NCI-H2081 treated with DMSO at 0.1 percent for 48 hours (cell line): Measurements from ENCODE around the gene OTP.

Source experiments
- DNase-seq: peaks from one replicate; lab custom pipeline; 2025; lab: John Stamatoyannopoulos, UW

OTP gene

DNA sequence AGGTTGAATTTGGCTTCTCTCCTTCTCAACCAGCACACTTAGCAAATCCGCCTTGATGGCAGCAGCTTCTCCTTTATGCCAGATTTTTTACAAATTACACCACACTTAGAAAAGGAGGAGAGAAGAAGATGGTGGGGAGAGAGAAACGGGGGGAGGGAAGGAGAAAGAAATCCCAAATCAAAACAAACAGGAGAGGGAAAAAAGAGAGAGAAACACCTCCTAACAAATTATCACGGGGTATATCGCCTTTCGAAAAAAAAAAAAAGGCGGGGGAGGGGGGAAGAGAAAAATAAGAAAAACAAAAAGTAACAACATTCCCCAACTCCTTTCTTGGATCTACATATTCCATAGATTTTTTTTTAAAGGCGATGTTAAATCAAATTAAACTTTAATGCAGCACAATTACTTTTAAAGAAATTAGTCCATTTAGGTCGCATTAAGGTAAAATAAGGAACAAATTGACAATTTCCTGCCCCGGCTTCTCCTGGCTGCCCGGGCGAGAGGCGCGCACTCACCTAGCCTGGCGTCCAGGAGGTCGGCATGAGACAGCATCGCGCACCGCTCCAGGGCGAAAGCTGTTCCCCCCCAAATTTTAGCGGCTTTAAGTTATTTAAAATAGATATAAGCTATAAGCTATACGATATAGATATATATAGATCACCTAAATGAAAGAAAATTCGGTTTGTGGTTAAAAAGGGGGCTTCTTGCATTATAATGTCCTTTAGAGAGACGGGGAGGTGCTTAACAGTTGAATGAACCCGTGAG is at the start of gene OTP:
Gene OTP, minus strand, starts transcription at position 716 of the 765 bp plus-strand sequence. Its CDS starts 164 bp downstream, at position 552.
- DNase-seq: no peak

DNA sequence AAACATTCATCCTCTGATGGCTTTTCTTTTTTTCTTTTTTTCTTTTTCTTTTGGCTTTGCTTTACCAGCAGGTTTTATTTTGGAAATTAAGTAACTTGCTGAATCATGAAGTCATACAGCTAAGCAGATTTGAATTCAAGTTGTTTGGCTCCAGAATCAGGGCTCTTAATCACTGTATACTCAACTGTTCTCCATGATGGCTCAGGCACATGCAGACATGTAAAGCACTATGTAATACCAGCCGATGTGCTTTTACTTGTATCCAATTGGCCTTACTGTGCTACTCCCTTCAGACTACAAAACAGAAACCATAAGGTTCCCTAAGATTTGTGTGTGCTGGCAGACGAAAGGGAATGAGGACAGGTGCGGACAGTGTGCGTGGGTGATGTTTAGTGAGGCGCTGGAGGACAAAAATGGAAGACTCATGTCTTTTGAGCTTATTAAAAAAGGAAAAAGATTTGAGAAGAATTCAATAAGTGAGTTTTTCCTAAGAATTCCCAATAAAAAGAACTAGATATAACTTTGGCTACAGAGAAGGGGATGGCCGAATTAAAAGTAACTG is 44.7 kb upstream of the OTP start:
- DNase-seq: no peak

DNA sequence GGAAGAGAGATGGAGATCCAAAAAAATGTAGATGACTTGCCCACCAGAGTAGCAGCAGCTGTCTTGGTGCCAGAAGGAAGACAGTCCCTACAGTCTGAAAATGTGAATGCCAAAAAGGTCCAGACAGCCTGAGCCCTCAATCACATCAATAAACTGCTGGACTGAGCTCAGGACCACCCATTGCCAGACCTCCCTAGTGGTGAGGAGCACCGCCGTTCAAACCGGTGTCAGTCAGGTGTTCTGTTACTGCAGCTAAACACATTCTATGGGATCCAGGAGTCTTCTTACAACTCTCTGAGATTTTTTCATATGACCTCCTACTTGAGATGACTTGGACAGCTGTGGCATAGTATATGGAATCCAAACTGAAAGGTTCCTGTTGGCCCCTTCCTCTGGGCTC is 32.0 kb upstream of the OTP start:
- DNase-seq: no peak

DNA sequence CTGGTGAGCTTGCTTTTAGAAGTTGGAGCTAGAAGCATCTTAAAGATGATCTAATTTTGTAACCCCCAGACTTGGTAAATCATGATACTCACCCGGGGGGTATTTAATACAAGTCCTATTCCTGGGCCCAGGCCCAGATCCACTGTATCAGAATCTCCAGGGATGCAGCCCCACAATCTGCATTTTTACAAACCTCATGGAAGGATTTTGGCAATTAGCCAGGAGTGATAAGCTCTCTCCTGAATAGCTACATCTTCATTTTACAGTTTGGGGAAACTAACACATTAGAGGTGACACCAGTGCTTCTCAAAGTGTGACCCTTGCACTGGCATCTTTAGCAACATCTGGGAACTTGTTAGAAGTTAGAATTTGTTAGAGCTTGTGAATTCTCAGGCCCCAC is 31.2 kb upstream of the OTP start:
- no peak for DNase-seq

DNA sequence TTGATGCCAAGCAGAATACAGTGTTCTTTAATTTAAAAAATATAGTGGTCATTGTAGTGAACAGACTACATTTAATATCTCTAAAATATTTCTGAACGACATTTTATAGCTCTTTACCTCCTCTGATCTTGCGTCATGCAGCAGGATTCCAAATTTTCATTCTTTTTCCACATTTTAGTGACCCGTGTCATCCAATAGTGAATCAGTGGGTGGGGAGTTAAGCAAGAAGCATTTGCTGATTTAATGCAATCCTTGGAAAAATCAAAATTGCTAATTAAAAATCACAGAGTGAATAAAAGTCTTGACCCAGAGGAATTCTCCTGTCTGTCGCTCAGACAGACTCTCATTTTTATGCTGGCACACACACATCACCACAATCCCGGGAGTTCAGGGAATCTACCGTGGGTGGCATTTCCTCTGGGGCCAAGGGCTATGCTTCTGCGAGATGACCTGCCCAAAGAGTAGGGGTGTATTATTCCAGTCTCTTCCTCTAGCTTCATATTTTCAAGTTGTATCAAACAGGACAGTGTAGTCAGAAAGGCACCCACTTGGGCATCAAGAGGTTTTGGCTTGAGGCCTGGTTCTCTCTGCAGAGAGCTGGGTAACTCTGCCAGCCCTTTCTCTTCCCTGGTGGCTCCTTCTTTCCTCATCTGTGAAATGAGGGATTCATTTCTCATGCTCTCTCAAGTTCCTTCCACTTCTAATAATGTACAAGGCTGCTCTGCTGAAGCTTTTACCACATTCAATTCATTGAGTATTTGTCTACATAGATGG is 24.8 kb upstream of the OTP start:
- DNase-seq: no peak

DNA sequence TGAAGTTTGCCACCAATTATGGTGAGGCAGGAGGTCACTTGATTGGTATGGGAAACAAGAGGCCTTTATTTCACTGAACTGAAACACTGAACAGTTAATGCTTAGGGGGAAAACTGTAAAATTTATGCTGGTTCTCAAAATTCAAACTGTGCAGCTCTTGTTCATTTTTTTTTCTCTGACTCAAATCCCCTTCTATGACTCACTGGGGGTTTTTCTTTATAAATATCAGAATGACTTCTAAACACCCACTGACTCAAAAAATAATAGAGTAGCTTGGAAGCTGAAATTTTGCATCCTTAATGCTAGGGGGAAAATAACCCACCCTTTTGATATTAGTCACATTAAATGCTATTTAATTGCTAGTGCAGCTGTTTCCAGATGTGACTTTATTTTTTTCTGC is 24.1 kb upstream of the OTP start:
- no peak for DNase-seq

DNA sequence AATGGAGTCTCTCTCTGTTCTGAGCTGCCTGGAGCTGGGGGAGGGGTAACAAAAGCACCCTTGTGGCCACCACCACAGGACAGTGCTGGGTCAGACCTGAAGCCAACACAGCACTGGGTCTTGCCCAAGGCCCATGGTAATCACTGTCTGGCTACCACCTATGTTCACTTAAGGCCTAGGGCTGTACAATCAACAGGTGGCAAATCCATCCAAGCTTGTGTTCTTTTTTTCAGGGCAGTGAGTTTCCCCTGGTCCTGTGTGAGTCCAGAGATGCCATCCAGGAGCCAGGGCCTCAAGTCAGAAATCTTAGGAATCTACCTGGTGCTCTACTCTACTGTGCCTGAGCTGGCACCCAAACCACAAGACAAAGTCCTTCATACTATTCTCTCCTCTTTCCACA is 20.1 kb upstream of the OTP start:
- DNase-seq: no peak

DNA sequence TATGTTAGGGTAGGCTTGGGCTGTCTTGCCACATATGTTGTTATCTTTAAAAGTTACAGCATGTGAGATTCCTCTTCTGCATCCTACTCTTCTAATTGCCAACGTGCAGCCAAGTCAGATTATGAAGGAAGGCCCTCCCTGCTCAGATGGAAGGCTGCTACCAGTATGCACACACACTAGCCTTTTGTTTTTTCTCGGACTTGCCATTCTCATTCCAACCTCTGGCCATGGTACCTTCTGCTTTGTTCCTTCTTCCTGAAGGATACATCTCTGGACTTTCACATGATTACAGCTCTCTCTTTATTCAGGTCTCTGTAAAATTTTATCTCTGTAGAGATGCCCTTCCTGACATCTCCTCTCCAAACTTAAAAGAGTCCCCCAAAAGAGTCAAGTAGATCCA is 12.8 kb upstream of the OTP start:
- no peak for DNase-seq

DNA sequence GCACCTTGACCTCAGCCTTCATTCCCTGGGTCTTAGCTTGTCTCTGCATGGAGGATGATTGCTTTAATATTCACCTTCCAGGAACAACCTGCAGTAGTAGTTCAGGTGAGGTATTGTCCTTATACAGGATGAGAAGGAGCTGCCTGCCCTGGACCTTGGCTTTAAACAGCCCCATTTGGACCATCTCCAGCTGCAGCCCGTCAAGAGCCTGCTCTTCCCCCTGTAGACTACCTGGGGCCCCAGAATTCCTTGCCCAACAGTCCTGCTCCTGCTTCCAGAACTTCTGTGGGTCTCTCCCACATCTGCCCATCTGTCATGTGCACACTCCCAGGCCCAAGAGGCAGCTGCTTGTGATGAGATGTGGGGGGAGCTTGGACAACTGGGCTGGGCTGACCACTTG is 12.2 kb upstream of the OTP start:
- DNase-seq: no peak

DNA sequence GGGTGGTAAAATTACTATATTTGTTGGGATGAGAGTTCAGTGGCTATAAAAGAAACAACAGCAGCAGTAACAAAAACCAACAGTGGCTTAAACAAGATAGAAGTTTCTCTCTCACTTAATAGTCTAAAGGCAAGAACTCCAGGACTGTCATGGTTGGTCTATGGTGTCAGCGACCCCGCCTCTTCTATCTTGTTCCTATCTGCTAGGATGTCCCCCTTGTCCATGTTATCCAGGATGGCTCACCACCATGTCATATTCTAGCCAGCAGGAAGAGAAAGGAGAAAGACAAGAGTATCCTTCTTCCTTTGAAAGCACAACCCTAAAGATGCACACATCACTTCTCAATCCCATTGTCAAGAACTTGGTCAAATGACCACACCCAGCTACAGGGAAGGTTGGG is 11.3 kb upstream of the OTP start:
- no peak for DNase-seq

DNA sequence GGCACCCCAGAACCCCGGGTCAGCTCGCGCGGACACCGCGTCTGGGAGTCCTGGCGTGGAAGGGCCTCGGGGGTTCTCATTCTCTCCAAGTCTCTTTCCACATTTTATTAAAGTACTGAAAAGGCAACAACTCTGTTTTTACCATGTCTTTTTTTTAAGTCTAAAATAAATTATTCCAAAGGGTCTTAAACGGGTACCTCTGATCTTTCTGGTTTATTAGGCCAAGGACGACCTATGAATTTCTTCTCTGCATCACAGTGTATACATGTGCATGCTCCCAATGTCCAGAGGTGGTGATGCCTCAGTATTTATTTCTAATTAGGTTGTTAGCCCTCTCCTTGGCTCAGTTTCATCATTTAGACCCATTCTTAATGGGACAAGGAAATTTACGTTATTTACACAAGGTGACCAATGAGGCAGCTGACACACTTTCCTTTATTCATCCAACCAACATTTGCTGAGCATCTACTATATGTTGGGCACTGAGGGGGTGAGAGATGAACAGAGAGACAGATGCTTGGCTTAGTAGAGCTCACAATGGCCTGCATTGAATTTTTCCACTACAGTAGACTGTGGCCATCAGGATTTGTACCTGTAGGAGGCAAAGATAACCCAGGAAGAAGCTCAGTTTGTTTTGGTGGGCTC is 7.6 kb upstream of the OTP start:
- no peak for DNase-seq

DNA sequence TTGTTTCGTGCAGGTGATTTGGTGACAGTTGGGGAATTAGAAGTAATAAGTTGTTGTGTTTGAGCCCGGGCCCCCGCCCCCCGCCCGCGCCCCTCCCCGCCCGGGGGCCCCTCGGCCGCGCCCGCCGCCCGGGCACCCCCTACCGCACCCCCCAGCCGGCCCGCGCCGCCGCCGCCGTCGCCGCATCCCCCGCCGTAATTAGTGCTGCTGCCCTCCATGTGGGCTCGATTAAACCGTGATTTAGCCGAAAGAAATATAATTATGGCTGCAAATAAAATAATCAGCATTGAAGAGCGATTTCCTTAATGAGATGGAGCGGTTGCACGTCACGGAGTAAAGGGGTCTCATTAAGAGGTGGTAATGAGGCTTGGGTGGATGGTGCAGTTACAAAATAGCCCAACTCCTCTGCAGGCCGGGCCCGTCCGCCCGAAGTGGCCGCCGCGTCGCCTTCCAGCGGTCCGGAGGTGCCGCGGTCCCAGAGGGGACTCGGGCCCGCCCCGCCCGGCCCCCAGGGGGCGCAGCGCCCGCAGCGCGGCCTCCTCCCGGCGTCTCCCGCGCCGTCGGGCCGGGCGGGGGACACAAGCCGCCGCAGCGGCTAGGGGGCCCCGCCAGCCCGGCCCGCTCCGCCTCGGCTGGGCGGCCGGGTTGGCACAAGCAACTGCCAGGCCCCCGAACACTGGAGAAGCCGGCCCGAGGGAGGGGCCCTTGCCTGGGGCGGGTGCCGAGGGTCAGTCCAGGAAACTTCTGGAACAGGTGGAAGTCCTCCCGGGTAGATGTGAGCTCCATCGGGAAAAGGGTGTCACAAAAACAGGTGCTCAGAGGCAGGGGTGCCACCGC is 6.9 kb upstream of the OTP start:
- no peak for DNase-seq

DNA sequence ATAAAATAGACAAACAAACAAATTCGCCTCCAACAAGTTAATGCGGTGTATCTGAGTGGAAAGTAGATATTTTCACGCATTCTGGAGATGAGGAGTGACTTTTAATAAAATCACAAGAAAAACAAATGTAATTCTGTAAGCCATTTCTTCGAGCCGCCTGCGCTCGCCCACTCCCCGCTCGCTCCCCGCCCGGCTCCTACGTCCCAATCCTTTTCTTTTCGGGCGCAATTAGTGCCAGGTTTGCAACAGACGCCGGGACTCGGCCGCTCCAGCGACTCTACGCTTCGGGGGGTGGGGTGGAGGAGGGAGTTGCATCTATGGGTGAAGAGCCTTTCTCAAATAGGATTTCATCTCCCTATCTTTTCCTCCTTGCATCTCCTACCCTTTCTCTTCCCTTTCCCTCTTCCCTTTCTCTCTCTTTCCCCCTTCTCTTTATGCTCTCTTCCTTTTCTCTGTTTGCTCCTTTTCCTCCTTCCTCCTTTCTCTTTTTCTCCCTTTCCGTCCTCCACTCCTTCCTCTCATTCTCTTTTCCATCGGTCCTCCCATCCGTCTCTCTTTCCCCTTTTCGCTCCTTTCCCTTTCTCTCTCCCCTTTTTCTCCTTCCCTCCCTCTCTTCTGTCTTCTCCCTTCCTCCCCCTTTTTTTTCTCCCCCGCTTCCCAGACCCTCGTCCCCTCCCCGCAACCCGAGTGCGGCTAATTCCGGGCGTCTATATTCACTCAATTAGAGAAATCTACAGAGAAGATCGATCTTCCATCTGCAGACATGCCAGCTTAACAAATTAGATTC is 6.1 kb upstream of the OTP start:
- no peak for DNase-seq

DNA sequence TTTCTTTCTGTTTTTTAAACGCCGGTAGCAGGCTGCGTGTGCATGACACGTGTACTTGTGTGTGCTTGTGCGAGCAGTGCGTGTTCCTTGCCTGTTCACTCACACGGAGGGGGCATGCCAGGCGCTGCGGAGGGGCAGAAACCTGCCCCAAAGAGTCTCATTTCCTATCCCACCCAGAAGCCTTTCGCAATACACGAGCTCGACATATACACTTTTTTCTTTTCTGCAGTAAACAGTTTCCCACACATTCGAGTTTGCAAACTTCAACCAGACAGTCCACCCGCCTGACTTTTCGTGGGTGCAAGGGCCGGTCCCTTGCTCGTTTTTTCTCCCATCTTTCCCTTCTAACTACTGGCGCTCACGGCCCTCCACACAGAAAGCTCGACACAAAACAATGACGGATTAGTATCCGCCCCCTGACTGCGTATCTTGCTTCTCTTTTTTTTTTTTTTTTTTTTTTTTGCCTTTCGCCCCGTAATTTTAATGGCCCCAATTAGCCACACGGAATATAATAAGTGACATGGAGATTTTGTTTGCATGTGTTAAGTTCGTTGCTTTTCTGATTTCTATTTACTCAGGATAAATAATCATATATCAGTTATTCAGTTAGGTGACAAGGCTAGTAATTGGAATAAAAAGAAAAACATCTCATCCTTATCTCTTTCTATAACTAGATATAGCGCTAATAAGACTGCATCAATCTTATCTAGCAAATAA is 5.3 kb upstream of the OTP start:
- DNase-seq: no peak

DNA sequence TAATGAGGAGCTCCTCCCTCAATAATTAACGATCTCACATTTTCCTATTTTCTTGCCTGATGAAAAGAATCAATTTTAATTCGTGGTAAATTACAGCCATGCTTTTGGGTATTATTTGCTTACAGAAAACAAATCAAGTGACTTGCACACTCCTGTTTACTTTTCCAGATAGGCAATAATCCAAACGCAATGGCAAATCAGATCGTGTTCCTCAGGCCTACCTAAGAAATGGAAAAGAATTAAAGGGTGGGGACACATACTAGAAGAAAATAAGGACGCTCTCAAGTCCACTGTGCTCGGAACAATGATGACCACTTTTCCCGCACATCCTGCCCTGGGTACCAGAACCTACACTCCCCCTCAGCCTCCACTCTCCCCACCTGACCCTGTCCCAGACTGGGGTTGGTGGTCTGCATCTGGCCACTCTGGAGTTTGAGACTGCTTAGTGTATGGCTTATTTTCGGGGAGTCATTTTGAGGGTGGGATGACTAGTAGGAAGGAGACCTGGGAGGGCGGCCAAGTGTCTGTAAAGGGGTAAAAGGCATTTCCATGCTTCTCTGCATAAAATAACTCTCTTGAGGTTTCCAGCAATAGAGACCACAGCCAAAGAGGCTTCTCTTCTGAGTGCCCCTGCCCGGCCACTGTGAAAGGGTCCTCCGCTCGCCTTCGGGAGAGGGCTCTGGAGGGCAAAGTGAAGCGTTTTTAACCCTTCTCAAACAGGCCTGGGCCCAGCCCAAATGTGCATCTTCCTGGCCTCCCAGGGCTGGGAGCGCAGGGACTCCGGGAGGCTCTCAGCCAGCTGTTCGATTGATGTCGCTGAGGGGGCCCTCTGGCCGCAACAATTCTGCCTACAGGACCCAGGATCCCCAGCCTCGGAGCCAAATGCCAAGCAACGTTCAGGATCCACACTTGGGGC is 4.5 kb upstream of the OTP start:
- no peak for DNase-seq

DNA sequence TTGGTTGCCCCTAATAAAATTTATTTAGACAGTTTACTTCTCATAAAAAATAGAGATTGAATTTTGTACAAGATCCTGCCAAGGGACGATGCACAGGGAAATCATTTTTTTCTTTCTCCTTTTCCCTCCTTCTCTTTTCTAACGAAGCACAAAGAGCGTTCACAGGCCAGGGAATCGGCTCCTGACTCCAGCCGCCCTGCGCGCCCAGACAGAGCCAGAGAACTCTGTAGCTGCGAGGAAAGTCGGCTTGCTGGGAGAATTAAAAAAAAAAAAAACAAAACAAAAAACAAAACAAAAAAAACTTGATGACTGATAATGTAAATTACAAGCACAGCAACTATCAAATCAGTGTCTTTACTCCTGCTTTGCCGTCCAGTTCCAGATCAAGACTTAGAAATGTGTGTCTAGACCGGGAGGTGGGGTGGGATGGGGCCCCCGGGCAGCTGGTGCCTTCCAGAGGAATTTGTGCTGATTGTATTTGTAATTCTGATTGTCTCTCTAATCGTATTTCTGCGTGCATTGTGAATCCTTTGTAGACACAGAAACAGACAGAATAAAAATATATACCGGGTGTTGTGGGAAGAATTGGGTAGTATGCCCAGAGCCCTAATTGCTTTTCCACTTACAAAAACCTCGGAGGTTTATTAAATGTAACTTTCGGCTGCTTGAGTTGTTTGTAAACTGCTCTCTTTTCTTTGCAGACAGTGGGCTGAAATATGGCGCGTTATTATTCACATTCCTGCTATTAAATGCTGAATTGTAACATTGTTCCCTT is 3.6 kb upstream of the OTP start:
- no peak for DNase-seq

DNA sequence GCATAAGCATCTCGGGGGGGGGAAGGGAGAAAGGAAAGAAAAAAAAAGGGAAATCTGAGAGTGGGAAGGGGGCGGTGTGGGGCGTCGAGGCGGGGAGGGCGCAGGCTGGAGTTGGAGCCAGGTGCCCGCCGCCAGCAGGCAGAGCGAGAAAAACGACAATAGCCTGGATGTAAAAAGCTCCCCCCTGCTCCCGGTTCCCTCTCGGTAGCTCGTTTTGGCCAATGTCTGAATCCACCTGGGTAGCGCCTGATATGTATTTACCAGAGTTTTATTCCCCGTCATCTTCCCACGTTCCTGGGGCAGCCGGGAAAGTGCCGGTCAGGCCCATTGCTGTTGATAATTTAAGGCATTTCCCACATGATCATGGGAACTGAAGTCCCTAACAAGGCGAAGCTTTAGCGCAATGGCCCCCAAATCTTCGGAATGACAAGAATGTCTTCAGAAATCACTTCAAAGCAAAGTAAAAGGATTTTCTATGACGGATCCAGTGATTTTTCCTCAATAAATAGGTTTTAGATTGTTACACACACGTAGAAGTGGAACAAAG is 3.0 kb upstream of the OTP start:
- DNase-seq: no peak
